BLaER1 treated with 17β-estradiol and CSF1 and Interleukin-3, amounts not matched to agents 10 nM and 100 nM (cell line): Measurements from ENCODE around the gene ARRDC4.
A peak's percentile ranks its signal among the peaks of the same experiment; 100 is the strongest.

Experiments
- H3K27ac ChIP-seq, 11 experiments: shearing (Covaris generic); formaldehyde crosslinking; 2 replicates each; pipeline ENCODE4 v1.8.1; 2022
- H3K27me3 ChIP-seq, 11 experiments: shearing (Covaris generic); formaldehyde crosslinking; 2 replicates each; pipeline ENCODE4 v1.8.1; 2022
- H3K36me3 ChIP-seq, 11 experiments: shearing (Covaris generic); formaldehyde crosslinking; 2 replicates each; pipeline ENCODE4 v1.8.1; 2022
- H3K4me1 ChIP-seq, 10 experiments: shearing (Covaris generic); formaldehyde crosslinking; 2 replicates each; pipeline ENCODE4 v1.8.1; 2022
- H3K4me2 ChIP-seq, 11 experiments: shearing (Covaris generic); formaldehyde crosslinking; 2 replicates each; pipeline ENCODE4 v1.8.1; 2022
- H3K4me3 ChIP-seq, 10 experiments: shearing (Covaris generic); formaldehyde crosslinking; 2 replicates each; pipeline ENCODE4 v1.8.1; 2022
- H3K9ac ChIP-seq, 11 experiments: shearing (Covaris generic); formaldehyde crosslinking; 2 replicates each; pipeline ENCODE4 v1.8.1; 2022
- H3K9me3 ChIP-seq, 11 experiments: shearing (Covaris generic); formaldehyde crosslinking; replicated peaks in 1 of 11; 2 replicates each; pipeline ENCODE4 v1.8.1; 2022
- H4K20me1 ChIP-seq, 11 experiments: shearing (Covaris generic); formaldehyde crosslinking; 2 replicates each; pipeline ENCODE4 v1.8.1; 2022
- Cebpa-rat ChIP-seq, 11 experiments: shearing (Covaris generic); IDR thresholded peaks; 2 replicates each; pipeline ENCODE4 v1.8.1; 2022

The ARRDC4 gene

DNA sequence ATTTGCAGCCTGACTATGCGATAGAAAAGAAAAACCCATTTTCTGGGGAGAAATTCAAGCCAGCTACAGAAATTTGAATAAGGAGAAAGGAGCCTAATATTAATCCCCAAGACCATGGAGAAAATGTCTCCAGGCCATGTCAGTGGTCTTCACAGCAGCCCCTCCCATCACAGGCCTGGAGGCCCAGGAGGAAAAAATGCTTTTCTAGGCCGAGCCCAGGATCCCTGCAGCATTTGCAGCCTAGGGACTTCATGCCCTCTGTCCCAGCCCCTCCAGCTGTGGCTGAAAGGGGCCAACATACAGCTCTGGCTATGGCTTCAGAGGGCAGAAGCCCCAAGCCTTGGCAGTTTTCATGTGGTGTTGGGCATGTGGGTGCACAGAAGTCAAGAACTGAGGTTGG is 26.3 kb downstream of the ARRDC4 start:
- Histone ChIP-seq H3K4me2 (no peak overlapping the region), H3K27me3 (no peaks in the 10 kb centered on the region), H4K20me1 (no peaks in the 10 kb centered on the region), H3K36me3 (peaks cover 0 to 7% (median 0%) of the 10 kb centered on the region in 11 experiments; a peak in 4 of 22 replicates), H3K9me3 (peaks cover 26 to 38% (median 32%) of the 10 kb centered on the region in 11 experiments), H3K27ac (no peak overlapping the region), H3K9ac (no peak overlapping the region), H3K4me1 (no peaks in the 10 kb centered on the region), H3K4me3 (no peak overlapping the region)
- TF ChIP-seq Cebpa-rat (IDR thresholded peaks at IDR 0.05): no peak

DNA sequence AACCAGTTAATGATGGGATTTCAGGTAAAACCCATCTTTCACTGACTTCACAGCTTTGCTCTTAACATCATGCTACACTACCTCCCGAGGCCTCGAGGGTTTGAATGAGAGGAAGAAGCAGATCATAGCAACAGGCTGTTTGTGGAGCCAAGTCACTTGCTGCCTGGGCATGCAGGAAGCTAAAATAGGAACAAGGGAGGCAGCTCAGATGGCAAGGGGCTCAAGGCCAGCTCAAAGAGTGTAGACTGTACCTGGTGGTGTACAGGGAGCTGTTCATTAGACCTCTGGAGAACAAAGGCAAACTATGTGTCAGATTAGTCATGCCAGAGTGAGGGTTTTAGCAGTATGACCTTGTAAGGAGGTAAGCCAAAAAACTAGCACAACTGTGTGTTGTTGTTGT is 28.8 kb downstream of the ARRDC4 start:
- Histone ChIP-seq H4K20me1 (no peaks in the 10 kb centered on the region), H3K4me3 (no peak overlapping the region), H3K9ac (no peak overlapping the region), H3K27ac (no peak overlapping the region), H3K27me3 (no peaks in the 10 kb centered on the region), H3K4me1 (no peaks in the 10 kb centered on the region), H3K36me3 (peaks cover 0 to 7% (median 0%) of the 10 kb centered on the region in 11 experiments; a peak in 4 of 22 replicates), H3K4me2 (no peak overlapping the region), H3K9me3 (peaks cover 26 to 38% (median 32%) of the 10 kb centered on the region in 11 experiments)
- no peak for TF ChIP-seq Cebpa-rat (IDR thresholded peaks at IDR 0.05)

DNA sequence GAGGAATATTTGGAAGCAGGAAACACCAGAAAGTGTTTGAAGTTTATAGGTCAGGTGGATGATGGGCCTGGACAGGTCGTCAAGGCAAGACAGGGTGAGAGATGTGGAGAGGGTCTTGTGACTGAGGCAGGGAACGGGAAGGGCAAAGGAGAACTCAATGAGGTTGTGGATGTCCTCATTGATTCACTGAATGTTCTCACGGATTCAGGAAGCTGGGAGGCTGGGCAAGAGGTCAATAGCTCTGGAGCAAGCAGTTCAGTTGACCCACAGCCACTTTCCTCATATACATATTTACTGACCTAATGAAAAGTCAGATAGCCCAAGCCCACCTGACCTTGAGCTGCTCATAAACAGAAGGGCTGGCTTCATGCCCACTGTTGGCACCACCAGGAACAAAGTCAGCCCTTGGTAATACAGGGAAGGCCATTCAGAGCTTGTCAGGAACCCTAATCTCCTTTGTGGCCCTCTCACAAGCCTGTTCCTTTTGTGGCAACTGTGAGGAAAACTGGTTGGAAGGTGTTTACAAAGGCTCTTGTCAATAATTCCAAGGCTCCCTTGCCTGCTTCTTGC is 31.6 kb downstream of the ARRDC4 start:
- Histone ChIP-seq H4K20me1 (no peaks in the 10 kb centered on the region), H3K4me3 (no peak overlapping the region), H3K9ac (no peak overlapping the region), H3K4me1 (peaks cover 0 to 16% (median 13%) of the 10 kb centered on the region in 10 experiments; a peak in 14 of 20 replicates), H3K27ac (no peak overlapping the region), H3K4me2 (no peak overlapping the region), H3K9me3 (peaks cover 11 to 19% (median 13%) of the 10 kb centered on the region in 11 experiments), H3K27me3 (no peaks in the 10 kb centered on the region), H3K36me3 (peaks cover 0 to 3% (median 0%) of the 10 kb centered on the region in 11 experiments; a peak in 3 of 22 replicates)
- TF ChIP-seq Cebpa-rat (IDR thresholded peaks at IDR 0.05): no peak

DNA sequence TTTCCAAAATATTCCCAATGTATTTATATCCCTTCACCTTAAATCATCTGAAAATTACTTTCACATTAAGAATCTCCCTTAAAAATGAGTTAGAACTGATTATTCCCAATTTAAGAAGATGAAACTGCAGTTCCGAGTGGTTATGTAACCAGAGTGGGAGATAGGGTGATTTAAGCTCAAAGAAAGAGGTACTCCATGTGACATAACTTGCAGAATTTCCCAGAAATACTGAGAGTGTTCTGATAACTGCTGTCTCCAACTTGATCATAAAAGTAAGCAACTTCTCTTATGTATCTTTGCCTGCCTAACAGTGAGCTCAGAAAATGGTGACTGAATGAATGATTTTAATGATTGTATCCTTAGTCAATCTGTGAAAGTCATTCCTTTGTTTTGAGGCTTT is 32.3 kb downstream of the ARRDC4 start:
- Histone ChIP-seq H3K27ac (no peak overlapping the region), H4K20me1 (no peaks in the 10 kb centered on the region), H3K4me1 (peaks cover 0 to 22% (median 13%) of the 10 kb centered on the region in 10 experiments; a peak in 14 of 20 replicates), H3K36me3 (no peaks in the 10 kb centered on the region), H3K4me3 (no peak overlapping the region), H3K9ac (no peak overlapping the region), H3K4me2 (no peak overlapping the region), H3K9me3 (peaks cover 3 to 11% (median 5%) of the 10 kb centered on the region in 11 experiments), H3K27me3 (no peaks in the 10 kb centered on the region)
- TF ChIP-seq Cebpa-rat (IDR thresholded peaks at IDR 0.05): no peak

DNA sequence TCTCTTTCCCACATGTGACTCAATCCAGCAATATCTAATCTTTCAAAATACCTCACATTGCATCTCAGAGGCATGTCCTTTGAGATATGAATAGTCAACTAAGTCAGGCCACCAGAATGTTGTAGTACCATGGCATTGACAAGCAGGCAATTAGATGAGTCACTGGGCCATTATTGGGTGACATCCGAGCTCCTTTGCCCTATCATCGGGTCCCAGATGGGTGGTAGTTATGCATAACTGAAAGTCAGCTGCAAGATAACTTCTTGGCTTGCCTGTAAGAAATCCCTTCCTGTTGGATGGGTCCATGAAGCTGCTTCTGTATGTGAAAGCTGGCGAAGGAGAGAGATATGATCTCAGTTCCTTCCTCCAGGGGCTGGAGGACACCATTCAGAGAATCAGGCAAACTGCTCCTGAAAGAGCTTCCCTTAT is 32.8 kb downstream of the ARRDC4 start:
- no peak for TF ChIP-seq Cebpa-rat (IDR thresholded peaks at IDR 0.05)
- Histone ChIP-seq H4K20me1 (no peaks in the 10 kb centered on the region), H3K4me3 (no peak overlapping the region), H3K27me3 (no peaks in the 10 kb centered on the region), H3K4me1 (peaks cover 0 to 27% (median 16%) of the 10 kb centered on the region in 10 experiments; a peak in 16 of 20 replicates), H3K4me2 (no peak overlapping the region), H3K27ac (no peak overlapping the region), H3K9me3 (peaks cover 0 to 6% (median under 1%) of the 10 kb centered on the region in 11 experiments; a peak in 9 of 22 replicates), H3K9ac (no peak overlapping the region), H3K36me3 (no peaks in the 10 kb centered on the region)

DNA sequence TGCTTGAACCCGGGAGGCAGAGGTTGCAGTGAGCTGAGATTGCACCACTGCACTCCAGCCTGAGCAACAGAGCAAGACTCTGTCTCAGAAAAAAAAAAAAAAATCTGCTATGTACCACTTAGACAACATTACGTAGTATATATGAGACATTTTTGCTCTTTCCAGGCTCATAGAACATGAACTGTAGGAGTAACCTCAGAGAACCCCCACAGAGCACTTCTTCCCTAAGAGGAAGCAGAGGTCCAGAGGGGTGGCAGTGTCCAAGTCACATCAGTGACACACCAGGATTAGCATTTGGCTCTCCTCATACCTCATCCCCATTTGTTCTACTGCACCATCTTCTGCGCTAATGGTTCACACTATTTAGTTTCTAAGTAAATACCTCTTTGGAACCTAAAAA is 33.7 kb downstream of the ARRDC4 start:
- no peak overlapping the region for H3K9ac ChIP-seq
- no peak overlapping the region for H3K4me2 ChIP-seq
- peaks cover 0 to 2% (median 0%) of the 10 kb centered on the region in 11 experiments; a peak in 3 of 22 replicates for H3K9me3 ChIP-seq
- H3K36me3 ChIP-seq: no peaks in the 10 kb centered on the region
- no peak overlapping the region for H3K4me3 ChIP-seq
- H4K20me1 ChIP-seq: no peaks in the 10 kb centered on the region
- no peak for TF ChIP-seq Cebpa-rat (IDR thresholded peaks at IDR 0.05)
- peaks cover 0 to 36% (median 25%) of the 10 kb centered on the region in 10 experiments; a peak in 16 of 20 replicates for H3K4me1 ChIP-seq
- no peaks in the 10 kb centered on the region for H3K27me3 ChIP-seq
- no peak overlapping the region for H3K27ac ChIP-seq

DNA sequence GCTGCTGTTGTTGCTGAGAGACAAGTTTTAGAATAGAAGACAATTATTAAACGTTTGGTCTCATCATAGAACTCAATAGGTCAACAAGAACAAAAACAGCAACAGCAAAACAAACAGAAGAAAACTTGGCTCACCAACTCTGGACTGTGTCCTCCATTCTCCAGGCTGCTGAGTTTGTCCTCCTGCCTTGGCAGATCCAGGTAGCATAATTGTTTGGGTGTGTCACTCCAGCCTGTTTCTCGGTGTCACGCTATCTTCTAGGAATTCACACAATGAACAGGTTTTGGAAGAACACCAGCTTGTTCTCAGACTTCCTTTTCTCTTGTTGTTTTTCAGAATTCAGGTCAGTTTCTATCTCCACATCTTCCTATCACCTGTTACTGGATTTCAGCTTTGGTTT is 34.7 kb downstream of the ARRDC4 start:
- no peaks in the 10 kb centered on the region for H4K20me1 ChIP-seq
- H3K9me3 ChIP-seq: no peaks in the 10 kb centered on the region; a peak in 1 of 22 replicates
- H3K9ac ChIP-seq: no peak overlapping the region
- peaks cover 0 to 44% (median 31%) of the 10 kb centered on the region in 10 experiments; a peak in 16 of 20 replicates for H3K4me1 ChIP-seq
- H3K36me3 ChIP-seq: no peaks in the 10 kb centered on the region
- H3K27ac ChIP-seq: no peak overlapping the region
- peak overlapping the region in 5 of 11 experiments; percentile 46 to 53 (median 47); a peak in 8 of 22 replicates for H3K4me2 ChIP-seq
- no peak for TF ChIP-seq Cebpa-rat (IDR thresholded peaks at IDR 0.05)
- no peaks in the 10 kb centered on the region for H3K27me3 ChIP-seq
- no peak overlapping the region for H3K4me3 ChIP-seq

DNA sequence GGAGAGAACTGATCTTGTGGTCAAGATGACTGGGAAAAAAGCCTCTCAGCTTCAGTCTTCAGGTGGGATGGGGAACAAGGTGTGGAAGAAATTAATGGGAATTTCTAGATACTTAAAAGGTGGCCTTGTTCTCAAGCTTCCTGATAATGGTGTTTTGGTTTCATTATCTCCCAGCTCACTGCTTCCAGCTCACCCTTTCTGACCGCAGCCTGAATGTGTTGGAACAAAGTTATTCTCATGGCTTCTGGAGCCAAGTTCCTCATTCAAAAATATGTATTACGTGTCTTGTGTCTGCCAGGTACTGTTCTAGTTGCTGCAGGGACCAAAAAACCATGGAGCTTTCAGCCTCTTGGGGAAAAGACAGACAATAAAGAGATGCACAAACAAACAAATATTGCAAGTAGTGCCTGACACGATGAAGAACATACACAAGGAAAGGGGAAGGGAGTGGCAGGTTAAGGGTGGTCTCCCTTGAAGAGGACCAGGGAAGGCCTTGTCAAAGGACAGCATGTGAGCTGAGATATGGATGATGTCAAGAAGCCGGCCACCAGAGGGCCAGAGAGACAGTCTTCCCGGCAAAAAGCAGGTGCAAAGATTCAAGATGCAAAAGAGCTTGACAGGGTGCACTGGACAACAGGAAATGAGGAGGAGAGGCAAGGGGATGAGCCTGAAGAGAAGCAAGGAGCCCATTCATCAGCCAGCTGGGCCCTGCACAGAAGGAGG is 35.5 kb downstream of the ARRDC4 start:
- Histone ChIP-seq H3K9ac (no peak overlapping the region), H3K4me3 (no peak overlapping the region), H3K9me3 (no peaks in the 10 kb centered on the region), H3K27me3 (no peaks in the 10 kb centered on the region), H3K4me1 (peaks cover 0 to 51% (median 37%) of the 10 kb centered on the region in 10 experiments; a peak in 16 of 20 replicates), H3K27ac (0 out of 22 replicates have a peak overlapping the region, but pooled peaks of 1 of the 11 experiments have one; percentile 6), H3K4me2 (peak overlapping the region; percentile 25 to 58 (median 47); a peak in 21 of 22 replicates), H3K36me3 (no peaks in the 10 kb centered on the region), H4K20me1 (no peaks in the 10 kb centered on the region)
- TF ChIP-seq Cebpa-rat (IDR thresholded peaks at IDR 0.05): no peak

DNA sequence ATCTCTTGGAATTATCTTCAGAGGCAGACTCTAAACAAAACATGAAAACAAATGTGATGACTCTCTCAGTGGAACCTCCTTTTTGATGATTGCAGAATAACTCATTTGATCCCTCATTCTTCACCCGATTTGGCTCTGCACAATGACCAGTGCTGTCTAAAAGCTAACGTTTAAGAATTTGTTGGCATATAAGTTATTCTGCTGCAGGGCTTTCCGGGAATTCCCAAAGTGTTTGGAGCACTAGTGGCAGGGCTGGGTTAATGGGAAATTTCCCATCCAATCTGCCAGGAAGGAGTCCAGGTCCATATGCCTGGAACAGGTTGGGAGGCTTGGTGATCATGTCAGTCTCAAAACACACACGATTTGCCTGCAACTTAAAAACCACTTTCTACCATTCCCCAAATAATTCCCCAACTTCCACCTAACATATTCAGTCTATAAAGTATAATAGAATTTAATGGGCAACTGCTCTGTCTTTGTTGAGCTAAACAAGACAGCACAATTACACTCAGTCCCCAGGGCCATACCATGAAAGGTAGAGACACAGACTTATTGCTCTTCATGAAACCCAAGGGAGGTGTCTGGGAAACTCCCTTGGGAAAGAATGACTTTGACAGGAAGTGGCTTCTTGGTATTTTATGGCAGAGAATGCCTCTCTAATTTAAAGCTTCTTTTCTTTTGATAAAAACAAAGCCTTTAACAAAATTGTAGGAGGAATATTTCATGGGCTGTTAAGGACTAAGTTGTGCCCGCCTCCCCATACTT is 38.0 kb downstream of the ARRDC4 start:
- Histone ChIP-seq H3K4me1 (peaks cover 0 to 51% (median 37%) of the 10 kb centered on the region in 10 experiments; a peak in 16 of 20 replicates), H3K9me3 (no peaks in the 10 kb centered on the region), H3K27me3 (no peaks in the 10 kb centered on the region), H3K9ac (no peak overlapping the region), H3K27ac (no peak overlapping the region), H3K36me3 (no peaks in the 10 kb centered on the region), H3K4me2 (peak overlapping the region in 8 of 11 experiments; percentile 33 to 83 (median 58); a peak in 15 of 22 replicates), H4K20me1 (no peaks in the 10 kb centered on the region), H3K4me3 (no peak overlapping the region)
- TF ChIP-seq Cebpa-rat (IDR thresholded peaks at IDR 0.05): no peak
